ENCODE data around the gene STK32C.
"Not testable (repeated sequence)": the region's sequence is repeated elsewhere in the genome, so short reads cannot be mapped to it uniquely, and the experiment has no call there.

The STK32C gene

GRCh38 chr10:132307823-132308586, at the start of gene STK32C:
Gene STK32C (minus strand): TSS chr10:132307950. CDS start chr10:132307833, 117 bp downstream.
- peak; percentile 75 for DNase-seq

GRCh38 chr10:132356621-132357195, 49.0 kb upstream of the STK32C start:
- no peak for DNase-seq

- DNase-seq, result no peak
These were observed 48.0 kb upstream of the STK32C start for GRCh38 chr10:132355754-132356153.

- no peak for DNase-seq
These were observed 47.5 kb upstream of the STK32C start for GRCh38 chr10:132355297-132355696.

GRCh38 chr10:132354356-132355094, 46.8 kb upstream of the STK32C start:
- DNase-seq, result no peak

GRCh38 chr10:132353456-132354355, 46.0 kb upstream of the STK32C start:
- no peak for DNase-seq

- DNase-seq, result not testable (repeated sequence)
These were observed 44.9 kb upstream of the STK32C start for GRCh38 chr10:132352462-132353308.

- DNase-seq, result no peak
These were observed 43.9 kb upstream of the STK32C start for GRCh38 chr10:132351611-132352010.

GRCh38 chr10:132350946-132351345, 43.2 kb upstream of the STK32C start:
- no peak for DNase-seq

GRCh38 chr10:132350391-132350790, 42.6 kb upstream of the STK32C start:
- no peak for DNase-seq

- DNase-seq, result no peak
These were observed 42.0 kb upstream of the STK32C start for GRCh38 chr10:132349766-132350165.

GRCh38 chr10:132347931-132348267, 40.1 kb upstream of the STK32C start:
- DNase-seq, result no peak

- DNase-seq, result no peak
These were observed 39.6 kb upstream of the STK32C start for GRCh38 chr10:132347211-132347930.

GRCh38 chr10:132346806-132347205, 39.1 kb upstream of the STK32C start:
- DNase-seq, result no peak

- DNase-seq, result no peak
These were observed 37.6 kb upstream of the STK32C start for GRCh38 chr10:132345345-132345744.

- DNase-seq, result no peak
These were observed 36.6 kb upstream of the STK32C start for GRCh38 chr10:132344386-132344785.

GRCh38 chr10:132342553-132342952, 34.8 kb upstream of the STK32C start:
- no peak for DNase-seq

- no peak for DNase-seq
These were observed 34.0 kb upstream of the STK32C start for GRCh38 chr10:132341781-132342180.

- no peak for DNase-seq
These were observed 33.3 kb upstream of the STK32C start for GRCh38 chr10:132341017-132341416.

- DNase-seq, result no peak
These were observed 31.5 kb upstream of the STK32C start for GRCh38 chr10:132339276-132339675.

- no peak for DNase-seq
These were observed 31.1 kb upstream of the STK32C start for GRCh38 chr10:132338876-132339275.
